Mucosa of descending colon (tissue), 3 donors: Measurements from ENCODE around the gene FGB. TPM values are rescaled to one million over a fixed set of nuclear protein-coding genes. Genes with fewer than 3 reads are reported as not detected.
A peak's percentile ranks its signal among the peaks of the same experiment; 100 is the strongest.

Experiments used
- ATAC-seq: fragments of 200-7000 bp; cut with Tn5 transposase; one replicate; pipeline ENCODE4 v1.9.1; 2020; ENCODE audit warnings: mild to moderate bottlenecking, moderate library complexity
- DNase-seq, 3 donors: peaks; one replicate each; pipeline ENCODE4 v3.0.0-alpha.2; 2020
- H3K36me3 ChIP-seq: fragments of 200-600 bp; one replicate; pipeline ENCODE4 v1.8.0; 2021; ENCODE audit warnings: low read depth, mild to moderate bottlenecking
- H3K4me1 ChIP-seq: fragments of 200-600 bp; one replicate; pipeline ENCODE4 v1.8.0; 2021; ENCODE audit warnings: low read depth, mild to moderate bottlenecking
- H3K4me3 ChIP-seq: fragments of 200-600 bp; one replicate; pipeline ENCODE4 v1.8.0; 2021; ENCODE audit warnings: mild to moderate bottlenecking
- H3K9me3 ChIP-seq: fragments of 200-600 bp; one replicate; pipeline ENCODE4 v1.8.0; 2021; ENCODE audit warnings: mild to moderate bottlenecking
- intact Hi-C, 2 donors: fragments of 100-400 bp; cut with DNase I in 1 of 2; cut with micrococcal nuclease in 1 of 2; formaldehyde crosslinking; loops; one replicate each; pipeline versions ENCODE4 v1.11.0 to v1.11.1; 2022; cut with DNase I, micrococcal nuclease
- total RNA-seq, 3 donors: library from RNA; stranded (reverse); fragmentation: NEBNext Ultra II Directional in 2 of 3; extraction: Animal tissue kit (Norgen Biotek cat#: 25700) in 2 of 3; gene quantifications; one replicate each; pipeline versions ENCODE4 v1.2.1 to v1.2.4, GENCODE V29; 2021 to 2023
- TF ChIP-seq, protein P1 (sequence below): fragments of 200-600 bp; IDR thresholded peaks from one replicate; pipeline ENCODE4 v1.8.0; 2022; ENCODE audit warnings: antibody characterized with exemption, mild to moderate bottlenecking
- donor health status: DM: no; HTN: no; CAD: no; lungs with moderate emphysema.
- donor health status: DM: no; HTN: no; CAD: no.
- donor health status: DM: no; HTN: yes; CAD: no.

Gene FGB
- total RNA-seq, 3 donors from 2014 or later: 0.63 to 1.0 TPM; not detected in 1

DNA sequence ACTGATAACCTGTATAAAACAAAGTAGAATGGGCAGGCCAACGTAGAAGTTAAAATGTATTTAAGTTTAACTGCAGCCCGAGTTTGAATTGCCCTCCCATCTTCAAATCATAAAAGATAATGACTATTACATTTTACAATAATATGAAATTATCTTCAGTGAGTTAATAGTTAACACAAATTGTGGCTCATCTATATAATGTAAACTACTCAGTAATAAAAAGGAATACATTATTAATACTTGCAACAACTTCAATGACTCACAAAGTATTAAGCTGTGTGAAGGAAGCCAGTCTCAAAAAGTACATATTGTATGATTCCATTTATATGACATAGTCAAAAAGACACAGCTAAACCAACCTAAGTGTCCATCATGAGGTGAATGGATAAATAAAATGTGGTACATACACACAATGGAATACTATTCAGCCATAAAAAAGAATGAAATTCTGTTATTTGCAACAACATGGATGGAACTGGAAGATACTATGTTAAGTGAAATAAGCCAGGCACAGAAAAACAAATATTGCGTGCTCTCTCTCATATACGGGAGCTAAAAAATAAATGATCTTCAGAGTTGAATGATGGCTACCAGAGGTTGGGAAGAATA is 20.4 kb upstream of the FGB start:
- DNase-seq (peak in 1 of 3 donors; percentile 7), ATAC-seq (peak; percentile 68)
- H3K4me1 ChIP-seq: no peaks in the 10 kb centered on the region
- H3K36me3 ChIP-seq: peaks cover 9% of the 10 kb centered on the region
- intact Hi-C loops: no loop called here
- no peaks in the 10 kb centered on the region for H3K9me3 ChIP-seq
- H3K4me3 ChIP-seq: no peak overlapping the region
- TF ChIP-seq, protein P1, sequence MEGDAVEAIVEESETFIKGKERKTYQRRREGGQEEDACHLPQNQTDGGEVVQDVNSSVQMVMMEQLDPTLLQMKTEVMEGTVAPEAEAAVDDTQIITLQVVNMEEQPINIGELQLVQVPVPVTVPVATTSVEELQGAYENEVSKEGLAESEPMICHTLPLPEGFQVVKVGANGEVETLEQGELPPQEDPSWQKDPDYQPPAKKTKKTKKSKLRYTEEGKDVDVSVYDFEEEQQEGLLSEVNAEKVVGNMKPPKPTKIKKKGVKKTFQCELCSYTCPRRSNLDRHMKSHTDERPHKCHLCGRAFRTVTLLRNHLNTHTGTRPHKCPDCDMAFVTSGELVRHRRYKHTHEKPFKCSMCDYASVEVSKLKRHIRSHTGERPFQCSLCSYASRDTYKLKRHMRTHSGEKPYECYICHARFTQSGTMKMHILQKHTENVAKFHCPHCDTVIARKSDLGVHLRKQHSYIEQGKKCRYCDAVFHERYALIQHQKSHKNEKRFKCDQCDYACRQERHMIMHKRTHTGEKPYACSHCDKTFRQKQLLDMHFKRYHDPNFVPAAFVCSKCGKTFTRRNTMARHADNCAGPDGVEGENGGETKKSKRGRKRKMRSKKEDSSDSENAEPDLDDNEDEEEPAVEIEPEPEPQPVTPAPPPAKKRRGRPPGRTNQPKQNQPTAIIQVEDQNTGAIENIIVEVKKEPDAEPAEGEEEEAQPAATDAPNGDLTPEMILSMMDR: no peak

DNA sequence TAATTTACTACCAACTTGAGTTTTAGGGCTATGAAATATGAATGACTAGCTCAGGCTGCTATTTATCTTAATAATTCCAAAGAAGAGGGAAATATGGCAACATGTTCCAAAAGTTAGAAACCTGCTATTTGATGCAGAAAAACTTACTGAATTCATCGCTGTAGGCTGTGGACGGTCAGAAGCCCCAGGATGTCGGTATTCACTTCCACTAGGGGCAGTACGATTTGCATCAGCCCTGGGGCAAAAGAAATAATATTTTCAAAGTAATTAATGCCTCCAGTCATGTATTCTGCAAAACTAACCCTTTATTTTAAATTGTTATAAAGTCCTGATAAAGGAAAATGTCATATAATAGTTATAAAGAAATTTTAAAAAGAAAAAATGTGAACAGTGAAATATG is 17.1 kb upstream of the FGB start:
- Histone ChIP-seq H3K36me3 (no peaks in the 10 kb centered on the region), H3K4me3 (no peak overlapping the region), H3K9me3 (no peaks in the 10 kb centered on the region), H3K4me1 (peaks cover 11% of the 10 kb centered on the region)
- ATAC-seq (no peak), DNase-seq (no peak)
- TF ChIP-seq, protein P1: no peak
- intact Hi-C loops: no loop called here

DNA sequence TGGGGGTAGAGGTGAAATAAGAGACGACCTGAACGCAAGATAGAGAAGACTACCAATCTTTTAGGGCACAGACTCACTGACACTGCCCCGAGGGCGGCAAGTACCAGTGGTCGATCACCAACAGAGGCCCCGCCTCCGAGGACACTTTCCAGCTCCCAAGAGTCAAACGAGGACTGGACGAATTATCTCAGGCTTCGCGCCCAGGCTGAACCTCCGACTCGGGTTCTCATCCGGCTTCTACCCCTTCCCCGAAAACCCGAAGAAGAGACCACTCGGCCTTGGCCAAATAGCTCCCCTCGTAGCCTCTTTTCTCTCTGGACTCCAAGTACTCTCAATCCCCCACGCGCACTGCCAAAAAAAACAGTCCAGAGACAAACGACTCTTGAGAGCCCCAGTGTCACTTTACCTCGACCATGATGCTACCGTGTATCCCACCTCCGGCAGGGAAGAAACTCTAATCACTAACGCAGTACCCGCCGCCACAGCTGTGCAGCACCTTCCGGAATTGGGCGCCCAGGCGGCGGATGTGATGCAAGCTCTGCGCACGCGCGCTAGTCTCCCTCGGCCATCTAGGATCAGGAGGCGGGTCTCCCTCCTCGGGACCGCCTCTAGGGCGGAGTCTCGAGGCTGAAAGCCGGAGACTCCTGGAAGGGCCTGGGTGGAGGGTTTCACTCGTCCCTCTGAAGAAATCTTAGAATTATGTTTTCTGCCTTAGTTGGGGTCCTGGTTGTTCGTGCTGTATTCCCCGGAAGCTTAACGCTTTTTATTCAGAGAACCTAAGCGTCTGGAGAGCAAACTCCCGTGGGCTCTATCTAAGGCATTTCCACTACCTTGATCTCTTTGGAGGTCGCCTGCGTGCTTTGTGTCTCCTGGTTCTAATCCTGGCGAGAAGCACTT is 12.7 kb upstream of the FGB start, which contains the start of gene PLRG1:
Gene PLRG1 (minus strand): TSS at position 507 of the 897 bp plus-strand sequence. CDS start 92 bp downstream, at position 415.
- Histone ChIP-seq H3K4me3 (peak within 1 kb of the TSS; percentile 56), H3K9me3 (no peaks in the 10 kb centered on the region), H3K36me3 (no peaks in the 10 kb centered on the region), H3K4me1 (peaks cover 11% of the 10 kb centered on the region)
- intact Hi-C loops: loop anchor here in 1 of 2 donors (10.0 kb wide), 1 partner anchor 75 kb away; no protein-coding TSS in a partner anchor
- TF ChIP-seq, protein P1: no peak
- ATAC-seq (peak; percentile 100), DNase-seq (peak; percentile 97 to 99 (median 98))

DNA sequence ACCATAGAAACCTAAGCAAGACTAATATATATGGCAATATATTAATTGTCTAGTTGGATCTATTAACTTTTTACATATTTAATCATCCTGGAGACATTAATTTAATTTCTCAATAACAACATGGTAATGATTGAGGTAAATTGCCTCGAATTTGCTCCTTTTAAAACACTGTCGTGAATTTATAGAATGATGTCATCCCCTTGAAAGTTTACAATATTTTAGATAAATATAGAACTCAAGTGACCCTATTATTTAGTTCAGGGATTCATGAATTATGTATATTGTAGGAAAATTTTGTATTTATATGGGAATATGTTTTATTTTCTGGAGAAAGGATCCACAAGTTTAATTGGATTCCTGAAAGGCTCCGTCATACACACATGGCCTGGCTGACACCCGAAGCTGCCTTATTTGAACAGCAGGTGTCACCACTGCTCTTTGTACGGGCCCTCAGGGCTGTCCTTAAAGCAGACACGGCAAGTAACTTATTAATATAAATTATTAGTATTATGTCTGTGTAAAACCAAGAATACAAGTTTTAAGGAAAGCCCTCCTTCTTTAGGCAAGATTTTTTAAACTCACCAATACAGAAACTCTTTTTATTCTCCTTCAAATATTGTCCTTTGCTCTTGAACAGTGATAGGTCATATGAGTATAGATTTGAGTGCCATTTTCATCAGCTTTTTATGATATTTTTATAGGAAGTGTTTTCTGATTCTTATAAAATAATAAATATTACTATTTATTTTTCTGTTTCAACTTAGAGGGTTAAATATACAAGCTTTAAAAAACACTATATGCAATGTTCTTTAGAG is 10.7 kb upstream of the FGB start:
- H3K4me3 ChIP-seq: no peak overlapping the region
- H3K4me1 ChIP-seq: peaks cover 11% of the 10 kb centered on the region
- H3K9me3 ChIP-seq: no peaks in the 10 kb centered on the region
- DNase-seq: peak; percentile 66 to 81 (median 79)
- TF ChIP-seq, protein P1: peak; percentile 70
- ATAC-seq: peak; percentile 65
- intact Hi-C loops: loop anchor here in 1 of 2 donors (10.0 kb wide), 1 partner anchor 73 kb away; no protein-coding TSS in a partner anchor
- H3K36me3 ChIP-seq: no peaks in the 10 kb centered on the region

DNA sequence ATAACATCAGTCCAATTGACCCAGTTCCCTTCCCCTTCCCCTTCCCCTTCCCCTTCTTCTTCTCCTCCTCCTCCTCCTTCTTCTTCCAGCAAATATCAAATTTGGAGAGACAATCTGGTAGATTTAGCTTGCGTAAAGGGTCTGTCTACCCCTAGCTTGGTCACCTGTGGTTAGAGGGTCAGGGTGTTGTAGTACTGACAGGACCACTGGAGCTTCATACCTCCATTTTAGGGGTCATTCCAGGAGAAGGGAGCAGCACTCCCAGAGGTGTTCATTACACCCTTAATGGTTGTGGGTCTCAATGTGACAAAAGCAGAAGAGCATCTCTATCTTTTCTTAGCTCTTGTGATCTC is 3.7 kb upstream of the FGB start:
- Histone ChIP-seq H3K4me1 (peaks cover 6% of the 10 kb centered on the region), H3K36me3 (no peaks in the 10 kb centered on the region), H3K9me3 (no peaks in the 10 kb centered on the region), H3K4me3 (no peak overlapping the region)
- TF ChIP-seq, protein P1: no peak
- ATAC-seq (no peak), DNase-seq (no peak)
- intact Hi-C loops: loop anchor here (2.0 to 10.0 kb wide), 2 partner anchors 60 to 66 kb away; no protein-coding TSS in a partner anchor
